Measurements from ENCODE around the gene ELAVL4.

Gene ELAVL4

DNA sequence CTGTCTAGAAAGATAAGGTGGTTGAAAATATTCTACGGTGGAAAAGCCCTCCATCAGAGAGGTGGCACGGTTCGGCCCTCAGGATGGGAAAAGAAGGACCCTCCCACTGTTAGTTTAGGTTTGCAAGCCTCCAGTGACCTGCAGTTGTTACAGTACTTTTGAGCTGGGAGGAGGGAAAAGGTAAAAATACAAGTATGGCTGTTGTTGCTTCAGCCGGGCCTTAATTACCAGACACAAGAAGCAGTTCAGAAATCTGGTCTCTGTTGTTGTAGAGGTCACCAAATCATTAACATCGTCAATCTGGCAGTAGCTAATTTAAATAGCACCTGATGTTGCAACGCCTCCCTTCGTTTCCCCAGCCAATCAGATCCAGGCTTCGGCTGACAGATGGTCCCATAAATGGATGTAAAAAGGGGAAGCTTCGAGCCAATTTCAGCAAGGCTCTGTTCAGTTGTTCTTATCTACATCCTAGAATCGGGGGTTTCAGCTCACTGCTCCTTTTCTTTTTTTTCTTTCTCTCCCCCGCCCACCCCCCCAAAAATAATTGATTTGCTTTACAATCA is at the start of gene ELAVL4:
Gene ELAVL4 (plus strand): TSS at position 424 of the 563 bp plus-strand sequence. CDS start 270 bp downstream, outside the sequence.
- DNase-seq = no peak

DNA sequence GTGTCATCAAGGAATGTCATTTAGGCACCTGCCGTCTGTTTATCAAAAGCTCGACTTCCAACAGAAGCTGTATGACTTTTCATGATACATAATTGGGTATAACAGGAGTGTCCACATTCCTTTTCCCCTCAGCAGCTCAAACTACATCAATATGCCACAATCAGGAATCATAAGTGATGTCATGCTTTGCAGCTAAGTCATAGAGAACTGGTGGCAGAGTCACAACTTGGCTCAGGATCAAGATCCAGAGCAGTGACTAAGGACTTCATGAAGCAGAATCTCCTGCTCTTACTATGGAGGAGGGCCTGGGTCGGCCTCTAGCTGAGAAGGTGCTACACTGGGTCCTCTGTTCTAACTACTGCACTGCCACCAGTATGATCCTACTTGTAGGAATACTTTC is 48.4 kb upstream of the ELAVL4 start:
- DNase-seq = no peak

DNA sequence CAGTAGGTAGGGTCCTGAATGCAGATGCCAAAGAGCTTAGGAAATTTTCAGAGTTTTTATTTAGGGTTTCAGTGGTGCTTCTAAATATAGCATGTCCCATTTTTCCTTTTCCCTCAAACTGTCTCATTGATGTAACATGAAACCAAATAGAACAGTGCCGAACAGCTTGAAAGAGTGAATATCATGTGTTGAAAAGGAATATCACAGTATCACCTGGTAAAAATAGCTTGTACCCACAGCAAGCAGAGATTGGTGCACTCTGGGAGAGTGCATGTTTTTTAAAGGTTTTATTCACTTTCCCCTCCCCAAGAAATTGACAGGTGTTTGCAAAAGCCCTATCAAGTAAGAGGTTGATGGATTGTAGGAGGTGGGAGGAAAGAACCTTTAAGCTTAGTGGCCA is 41.9 kb upstream of the ELAVL4 start:
- DNase-seq = no peak

DNA sequence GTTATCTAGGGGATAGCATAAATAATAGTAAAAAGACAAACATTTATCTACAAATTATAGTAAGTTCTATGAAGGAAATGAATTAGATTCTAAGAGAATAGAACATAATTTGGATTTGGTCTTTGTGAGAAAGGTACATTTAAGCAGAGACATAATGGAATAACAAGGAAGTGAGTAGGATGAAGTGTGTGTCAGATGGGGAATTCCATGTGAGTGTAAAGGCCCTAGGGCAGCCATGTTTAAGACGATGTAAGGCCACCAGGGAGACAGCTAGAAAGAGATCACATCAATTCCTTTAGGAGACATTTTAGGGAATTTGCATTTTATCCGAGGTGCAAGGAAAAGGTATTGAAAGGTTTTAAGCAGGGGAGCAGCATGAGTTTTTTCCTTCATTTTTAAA is 33.8 kb upstream of the ELAVL4 start:
- no peak for DNase-seq

DNA sequence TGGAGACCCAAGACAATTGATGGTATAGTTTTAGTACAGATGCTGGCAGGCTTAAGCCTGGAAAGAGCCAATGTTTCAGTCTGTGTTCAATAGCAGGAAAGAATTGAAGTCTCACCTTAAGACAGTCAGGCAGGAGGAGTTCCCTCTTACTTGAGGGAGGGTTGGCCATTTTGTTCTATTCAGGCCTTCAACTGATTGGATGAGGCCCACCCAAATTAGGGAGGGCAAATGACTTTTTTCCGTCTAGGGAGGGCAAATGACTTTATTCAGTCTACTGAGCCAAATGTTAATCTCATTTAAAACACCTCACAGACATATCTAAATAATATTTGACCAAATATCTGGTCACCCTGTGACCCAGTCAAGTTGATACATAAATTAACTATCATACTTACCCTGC is 31.4 kb upstream of the ELAVL4 start:
- DNase-seq = no peak

DNA sequence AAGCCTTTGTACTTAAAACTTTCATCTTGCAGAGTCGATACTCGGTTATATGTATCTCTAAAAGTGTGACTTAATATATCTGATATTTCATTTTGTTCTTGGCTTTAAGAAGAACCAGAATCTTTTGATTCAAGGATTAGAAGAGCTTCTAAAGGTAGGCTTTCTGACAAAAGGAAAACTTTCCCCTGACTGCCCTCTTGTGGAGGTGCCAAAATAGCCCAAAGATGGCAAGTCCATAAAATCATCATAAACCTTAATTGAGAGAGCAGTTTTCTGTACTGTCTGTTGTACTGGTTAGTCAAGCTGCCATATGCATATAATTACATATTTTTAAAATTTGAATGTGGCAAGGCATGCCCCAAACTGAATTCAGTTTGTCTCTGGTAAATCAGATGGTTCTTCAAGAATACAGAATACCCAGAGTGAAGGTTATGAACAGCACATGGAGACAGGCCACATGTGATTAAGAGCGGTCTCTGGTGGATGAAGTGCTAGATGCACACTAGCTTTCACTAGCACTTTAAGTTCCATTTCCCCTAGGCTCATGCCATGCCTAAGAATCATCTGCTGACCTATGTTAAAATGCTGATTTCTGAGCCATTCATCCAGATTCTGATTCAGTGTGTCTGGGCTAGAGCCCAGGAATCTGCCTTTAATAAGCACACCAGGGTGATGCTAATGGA is 27.7 kb upstream of the ELAVL4 start:
- DNase-seq = no peak

DNA sequence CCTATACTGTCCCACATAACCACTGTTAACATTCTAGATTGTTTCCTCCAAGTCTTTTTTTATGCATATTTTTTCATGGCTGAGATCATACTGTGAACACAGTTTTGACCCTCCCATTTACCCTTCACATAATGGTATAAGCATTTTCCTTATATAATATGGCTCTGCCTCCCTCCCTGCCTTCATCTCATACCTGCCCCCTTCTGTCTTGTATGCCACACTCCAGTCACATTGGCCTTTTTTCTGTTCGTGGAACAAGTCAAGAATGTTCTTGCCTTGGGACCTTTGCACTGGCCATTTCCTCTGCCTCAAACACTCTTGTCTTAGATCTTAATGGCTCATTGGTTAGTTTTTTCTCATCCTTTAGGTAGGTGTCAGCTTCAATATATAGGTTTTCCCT is 24.3 kb upstream of the ELAVL4 start:
- DNase-seq = no peak

DNA sequence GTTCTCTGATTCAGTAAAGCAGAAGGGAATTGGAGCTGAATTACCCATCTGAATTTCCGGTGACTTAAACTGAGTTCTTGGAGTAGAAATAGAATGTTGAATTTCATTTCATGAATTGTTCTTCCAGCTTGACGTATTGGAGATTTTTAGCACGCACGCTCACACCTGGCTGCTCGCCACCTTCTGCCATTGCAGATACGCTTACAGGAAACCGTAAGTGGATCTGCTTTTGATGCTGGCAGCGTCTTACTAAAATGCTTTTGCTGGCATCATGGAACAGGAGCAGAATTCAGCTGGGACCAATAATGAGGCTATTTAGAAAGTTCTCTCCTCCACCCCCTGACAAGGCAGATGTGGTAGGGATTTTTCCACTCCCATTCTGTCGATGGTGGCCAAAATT is 17.7 kb upstream of the ELAVL4 start:
- no peak for DNase-seq

DNA sequence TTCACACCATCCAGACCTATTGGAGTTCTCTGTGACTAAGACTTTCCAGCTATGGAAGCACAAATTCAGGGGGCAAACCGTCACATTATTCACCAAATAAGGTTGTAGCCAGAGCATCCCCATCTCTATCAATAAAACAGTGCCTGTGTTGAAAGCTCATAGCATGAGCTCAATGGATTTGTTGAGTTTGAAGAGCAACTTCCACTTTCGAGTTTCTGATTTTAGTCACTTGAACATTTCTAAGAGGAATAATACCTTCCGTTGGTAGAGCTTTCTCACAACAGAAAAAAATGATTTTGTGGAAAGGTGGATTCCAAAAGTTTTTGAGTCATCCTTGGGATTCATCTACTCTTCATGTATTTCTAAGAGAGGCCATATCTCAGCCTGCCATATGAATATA is 13.0 kb upstream of the ELAVL4 start:
- no peak for DNase-seq

DNA sequence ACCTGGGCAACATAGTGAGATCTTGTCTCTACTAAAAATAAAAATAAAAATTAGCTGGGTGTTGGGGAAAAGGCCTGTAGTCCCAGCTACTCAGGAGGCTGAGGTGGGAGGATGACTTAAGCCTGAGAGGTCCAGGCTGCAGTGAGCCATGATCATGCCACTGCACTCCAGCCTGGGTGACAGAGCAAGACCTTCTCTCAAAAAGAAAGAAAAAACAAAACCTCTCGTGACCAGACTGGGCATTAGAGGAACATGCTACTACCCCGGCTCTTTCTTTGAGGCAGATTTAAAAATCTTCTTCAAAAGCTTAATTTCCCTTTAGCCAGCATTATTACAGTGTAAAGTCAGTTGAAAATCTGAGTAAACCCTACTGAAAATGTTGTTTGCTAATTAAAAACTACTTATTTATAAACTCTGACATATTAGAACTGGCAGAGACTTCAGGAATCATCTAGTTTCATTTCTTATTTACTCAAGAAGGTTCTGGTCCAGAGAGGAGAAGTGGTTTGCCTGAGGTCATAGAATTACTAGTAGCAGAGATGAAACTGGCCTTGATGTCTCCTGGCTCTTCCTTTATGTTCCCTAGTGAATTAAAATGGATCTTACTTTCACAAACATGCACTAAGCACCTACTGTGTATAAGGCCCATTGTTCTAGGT is 11.6 kb upstream of the ELAVL4 start:
- no peak for DNase-seq

DNA sequence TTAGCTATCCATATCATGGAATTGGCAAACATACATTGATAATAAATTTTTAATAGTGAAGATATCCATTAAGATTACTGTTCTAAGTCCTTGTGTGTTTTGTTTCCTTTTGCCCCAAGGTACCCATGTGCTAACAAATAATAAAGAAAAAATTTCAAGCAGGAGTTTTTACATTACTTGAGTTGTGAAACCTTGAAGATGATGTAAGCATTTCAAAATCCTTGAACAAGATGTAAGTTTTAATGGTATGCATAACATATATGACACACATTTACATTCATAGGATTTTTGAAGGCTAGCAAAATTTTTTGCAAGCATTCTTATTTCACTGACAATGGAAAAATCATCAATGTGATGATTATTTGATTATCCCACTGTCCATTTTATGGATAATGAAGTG is 10.9 kb upstream of the ELAVL4 start:
- DNase-seq = no peak

DNA sequence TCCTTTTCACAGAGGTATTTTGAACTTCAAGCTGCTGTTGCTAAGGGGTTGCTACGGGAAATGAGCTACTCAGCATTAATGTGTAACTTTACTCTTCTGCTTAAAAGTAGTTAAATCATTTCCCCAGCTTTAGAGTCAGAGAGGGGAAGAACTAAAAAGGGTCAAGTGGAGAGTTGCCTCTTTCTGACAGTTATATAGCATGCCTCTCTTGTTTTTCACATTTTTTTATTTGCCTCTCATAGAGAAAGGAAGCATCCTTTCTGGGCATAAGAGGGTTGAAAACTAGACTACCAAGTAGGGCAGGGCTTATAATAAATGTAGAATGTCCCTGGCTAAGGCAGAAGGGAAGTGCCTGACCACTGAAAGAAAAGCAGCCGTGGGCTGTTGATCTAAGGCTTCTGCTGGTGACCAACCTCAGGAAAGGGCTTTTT is 10.1 kb upstream of the ELAVL4 start:
- no peak for DNase-seq

DNA sequence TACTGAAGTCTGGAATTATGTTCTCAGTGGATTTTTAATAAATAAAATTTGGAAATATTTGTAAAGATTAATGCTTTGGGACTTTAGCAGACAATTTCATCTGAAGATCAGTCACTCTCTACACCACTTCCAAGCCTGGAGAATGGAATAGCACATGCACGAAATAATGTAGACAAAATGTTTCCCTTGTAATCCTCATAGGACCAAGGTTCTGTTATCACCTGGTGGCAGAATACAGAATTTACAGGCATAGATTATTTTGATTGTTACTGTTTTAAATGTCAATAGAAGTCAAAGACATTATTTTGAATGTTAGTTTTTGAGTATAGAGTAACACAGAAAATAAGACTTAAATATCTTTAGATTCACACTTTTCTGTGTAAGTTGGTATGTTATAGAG is 9.1 kb upstream of the ELAVL4 start:
- DNase-seq = no peak

DNA sequence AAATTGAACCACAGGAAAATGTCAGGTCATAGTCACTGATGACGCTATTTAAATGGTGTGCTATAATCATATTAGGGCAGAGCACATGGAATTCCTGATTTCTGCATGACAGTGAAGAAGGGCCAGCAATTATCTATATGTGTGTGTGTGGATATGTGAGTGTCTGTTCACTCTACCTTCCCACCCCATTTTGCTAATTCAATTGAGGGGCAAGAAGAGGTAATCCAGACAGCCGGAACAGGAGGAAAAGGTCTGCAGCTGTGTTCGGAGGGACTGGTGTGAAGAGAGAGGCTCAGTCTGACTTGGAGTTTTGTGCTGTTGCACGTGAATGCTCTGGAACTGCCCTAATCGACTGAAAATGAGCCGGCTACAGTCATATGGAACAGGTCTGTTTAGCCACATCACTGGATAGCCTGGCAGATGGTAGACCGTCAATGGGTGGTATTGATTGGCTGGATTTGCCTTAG is 5.1 kb upstream of the ELAVL4 start:
- no peak for DNase-seq

DNA sequence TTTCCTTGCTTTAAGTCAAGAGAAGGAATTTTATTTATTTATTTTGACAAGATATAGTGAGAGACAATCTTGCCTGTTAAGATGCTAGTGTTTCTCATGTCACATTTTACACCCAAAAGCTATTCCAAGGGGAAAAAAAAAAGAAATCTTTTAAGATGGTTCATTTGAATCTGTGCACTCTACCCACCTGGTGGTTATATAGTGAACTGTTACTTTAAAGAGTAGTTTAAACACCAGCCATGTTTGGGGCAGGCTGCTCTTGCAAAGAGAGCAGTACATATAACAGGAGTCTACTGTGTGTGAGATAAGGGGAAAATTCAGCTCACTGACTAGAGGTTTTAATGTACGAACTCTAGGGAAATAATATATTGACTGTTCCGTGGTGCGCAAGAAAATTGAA is 3.3 kb upstream of the ELAVL4 start:
- no peak for DNase-seq

DNA sequence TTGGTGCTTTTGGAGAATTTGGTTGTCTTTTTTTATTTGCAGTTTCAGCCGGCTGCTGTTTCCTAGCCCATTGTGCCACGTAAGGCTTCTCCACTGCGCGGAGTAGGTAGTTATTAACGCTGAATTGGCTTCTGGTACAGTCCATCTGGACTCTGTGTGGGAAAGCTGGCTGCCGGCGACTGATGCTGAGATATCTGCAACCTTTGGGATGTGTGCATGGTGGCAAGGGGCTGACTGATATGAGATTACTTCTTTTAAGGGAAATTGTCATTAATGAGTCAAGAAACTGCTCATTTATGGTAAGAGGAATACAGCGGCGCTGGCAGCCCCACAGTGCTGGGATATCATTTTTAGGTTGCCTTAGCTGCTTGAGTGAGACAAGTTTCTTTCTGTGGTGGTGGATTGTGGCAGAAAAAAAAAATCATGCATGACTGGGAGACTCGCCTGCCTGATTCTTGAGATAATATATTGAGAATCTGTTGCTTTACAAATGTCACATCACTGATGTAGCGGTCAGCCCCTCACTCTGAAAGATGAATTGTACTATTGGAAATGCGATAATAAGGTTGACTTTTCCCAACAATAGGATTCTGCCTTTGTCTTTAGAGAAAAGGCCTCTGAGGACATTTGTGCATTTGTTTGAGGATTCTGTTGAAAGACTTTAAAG is 2.5 kb upstream of the ELAVL4 start:
- DNase-seq = no peak

DNA sequence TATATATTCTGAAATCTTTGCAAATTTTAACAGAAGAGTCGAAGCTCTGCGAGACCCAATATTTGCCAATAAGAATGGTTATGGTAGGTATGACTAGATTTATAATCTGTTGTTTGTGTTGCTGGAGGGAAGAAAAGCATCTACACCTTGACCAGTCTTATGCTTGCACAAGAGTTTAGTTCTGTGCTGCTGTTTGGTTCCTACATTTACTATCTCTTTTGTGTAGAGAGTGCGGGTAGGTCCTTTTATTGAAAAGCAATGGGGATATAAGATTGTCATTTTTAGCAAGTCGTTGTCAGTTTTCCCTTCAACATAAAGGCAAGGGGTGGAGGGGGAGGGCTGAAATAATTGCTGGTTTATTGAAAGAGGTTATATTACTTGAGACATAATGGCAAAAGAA is 396 bp downstream of the ELAVL4 start:
- DNase-seq = no peak

DNA sequence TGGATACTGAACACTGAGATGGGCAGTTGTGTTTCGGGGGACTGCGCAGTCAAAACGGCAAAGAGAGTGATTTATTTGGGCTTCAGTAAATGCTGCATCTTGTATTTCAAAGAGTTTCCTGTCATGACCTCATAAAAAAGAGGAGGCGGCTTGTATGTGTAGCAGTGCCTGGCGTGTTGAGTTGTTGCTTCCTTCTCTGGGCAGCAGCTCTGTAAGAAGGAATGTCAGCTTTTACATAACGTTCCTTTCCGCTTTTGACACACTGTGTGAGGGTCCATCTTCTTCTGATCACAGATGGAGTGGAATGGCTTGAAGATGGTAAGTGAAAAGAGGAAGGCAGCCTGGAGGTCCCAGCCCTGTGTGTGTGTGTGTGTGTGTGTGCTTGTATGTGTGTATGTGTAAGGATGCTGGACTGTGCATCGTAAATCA is 941 bp downstream of the ELAVL4 start:
- DNase-seq = no peak

DNA sequence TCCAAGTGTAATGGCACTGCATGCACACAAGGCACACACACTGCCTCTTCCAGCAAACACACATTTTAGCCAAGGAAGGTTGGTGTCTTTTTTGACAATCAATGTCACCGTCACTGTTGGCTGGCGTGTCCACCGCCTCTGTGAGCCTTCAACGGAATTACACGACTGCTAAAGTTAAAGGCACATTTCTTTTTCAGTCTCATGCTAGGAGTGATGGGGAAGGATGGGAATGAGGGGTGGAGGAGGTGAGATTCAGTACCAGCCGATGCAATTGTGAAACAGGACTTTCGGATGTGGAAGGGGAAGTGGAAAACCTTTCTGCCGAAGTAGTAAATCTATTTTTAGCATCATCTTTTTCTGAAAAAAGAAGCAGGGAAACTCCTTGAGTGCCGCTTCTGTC is 1.4 kb downstream of the ELAVL4 start:
- DNase-seq = no peak

DNA sequence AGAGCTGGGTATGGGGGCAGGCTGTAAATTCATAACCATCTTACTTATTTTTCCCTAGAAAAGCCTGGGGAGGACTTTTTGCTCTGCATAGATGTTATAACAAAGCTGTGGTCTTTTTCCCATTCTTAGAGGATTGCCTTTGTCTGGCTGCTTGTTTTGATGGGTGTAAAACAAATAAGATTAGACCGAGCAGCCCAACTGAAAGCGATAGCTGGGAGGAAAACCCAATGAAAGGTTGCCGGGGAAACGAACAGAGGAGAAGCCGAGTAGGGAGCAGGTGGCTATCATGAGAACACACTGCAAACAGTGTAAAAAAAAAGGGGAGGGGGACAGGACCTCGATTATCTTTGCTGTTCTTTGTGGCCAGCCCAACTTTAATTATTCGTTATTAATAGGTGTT is 1.9 kb downstream of the ELAVL4 start:
- DNase-seq = no peak

DNA sequence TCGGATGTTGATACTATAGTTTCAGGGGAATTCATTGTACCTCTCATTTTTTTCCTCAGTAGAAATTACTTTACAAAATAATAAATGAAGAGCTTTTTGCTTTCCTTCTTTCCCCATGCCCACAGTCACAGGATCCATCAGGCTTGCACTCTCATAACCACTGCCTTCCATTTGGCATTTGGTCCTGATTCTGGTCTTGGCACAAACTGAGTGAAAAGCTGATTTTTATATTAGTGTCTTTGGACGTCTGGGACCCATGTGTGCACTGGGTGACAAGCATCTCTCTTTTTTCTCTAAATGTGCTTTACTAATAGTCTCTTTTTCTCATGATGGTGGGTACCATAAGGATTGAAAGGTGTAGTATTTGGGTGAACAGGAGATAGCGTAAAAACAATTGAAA is 2.8 kb downstream of the ELAVL4 start:
- DNase-seq = no peak

DNA sequence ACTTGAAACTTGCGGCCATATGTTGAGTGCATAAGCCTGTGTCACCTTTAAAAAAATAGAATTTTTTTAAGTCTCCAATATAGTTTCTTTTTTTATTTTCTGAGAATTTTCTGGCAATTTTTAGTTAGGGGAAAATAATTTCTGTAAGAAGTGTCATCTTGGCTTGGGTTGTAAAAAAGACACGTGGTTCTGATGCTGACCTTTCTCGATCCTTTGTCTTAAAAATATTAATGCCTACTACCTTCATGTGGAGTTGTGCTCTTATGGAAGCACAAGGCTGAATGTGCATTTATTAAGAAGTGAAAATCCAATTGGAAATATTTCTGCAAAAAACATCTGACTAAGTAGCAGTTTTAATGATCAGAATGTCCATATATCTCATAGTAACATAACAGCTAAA is 3.5 kb downstream of the ELAVL4 start:
- no peak for DNase-seq

DNA sequence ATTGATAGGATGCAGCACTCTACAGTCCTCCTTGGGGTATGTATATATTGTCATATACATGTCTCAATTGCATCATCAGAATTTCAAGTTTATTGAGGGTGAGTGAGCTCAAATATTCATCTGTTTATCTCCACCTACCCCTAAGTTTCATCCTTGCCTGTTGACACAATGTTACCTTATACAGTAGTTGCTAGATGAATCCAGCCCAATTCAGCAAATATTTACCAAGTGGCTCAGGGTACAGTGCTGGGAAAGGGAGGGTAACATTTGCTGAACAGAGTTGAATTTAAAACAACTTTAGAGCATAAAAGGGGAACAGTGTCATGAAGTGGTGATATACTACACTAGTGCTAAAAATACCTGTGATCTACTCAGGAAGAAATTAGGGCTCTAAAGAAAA is 14.4 kb downstream of the ELAVL4 start:
- no peak for DNase-seq

Measured in activated CD4-positive, CD25-positive, alpha-beta regulatory T cell (primary cell).